ENCODE measurements around the gene CRX.
"Not testable (repeated sequence)": the region's sequence is repeated elsewhere in the genome, so short reads cannot be mapped to it uniquely, and the experiment has no call there.

The CRX gene

GRCh38 chr19:47861630-47862029 is 39.9 kb downstream of the CRX start:
- no peak overlapping the region for H3K4me3 ChIP-seq (ENCODE audit: low read length)
- DNase-seq (ENCODE audit: low read depth), result no peak
- no peak for TF ChIP-seq CTCF (IDR thresholded peaks at IDR 0.05; ENCODE audit: insufficient read depth, low read depth, low read length, missing control alignments)

- H3K4me3 ChIP-seq (ENCODE audit: low read length), result no peak overlapping the region
- peak; percentile 89 for TF ChIP-seq CTCF (IDR thresholded peaks at IDR 0.05; ENCODE audit: insufficient read depth, low read depth, low read length, missing control alignments)
- peak; percentile 66 for DNase-seq (ENCODE audit: low read depth)
These were observed 41.8 kb downstream of the CRX start for GRCh38 chr19:47863514-47863936.

GRCh38 chr19:47865166-47865565 is 43.4 kb downstream of the CRX start:
- DNase-seq (ENCODE audit: low read depth), result no peak
- H3K4me3 ChIP-seq (ENCODE audit: low read length), result no peak overlapping the region
- no peak for TF ChIP-seq CTCF (IDR thresholded peaks at IDR 0.05; ENCODE audit: insufficient read depth, low read depth, low read length, missing control alignments)

GRCh38 chr19:47878906-47879305 is 57.2 kb downstream of the CRX start:
- DNase-seq (ENCODE audit: low read depth), result no peak
- no peak overlapping the region for H3K4me3 ChIP-seq (ENCODE audit: low read length)
- no peak for TF ChIP-seq CTCF (IDR thresholded peaks at IDR 0.05; ENCODE audit: insufficient read depth, low read depth, low read length, missing control alignments)

- H3K4me3 ChIP-seq (ENCODE audit: low read length); DNase-seq (ENCODE audit: low read depth): not testable (repeated sequence)
These were observed 57.6 kb downstream of the CRX start for GRCh38 chr19:47879385-47879784.

GRCh38 chr19:47881757-47882156 is 60.0 kb downstream of the CRX start:
- TF ChIP-seq CTCF (IDR thresholded peaks at IDR 0.05; ENCODE audit: insufficient read depth, low read depth, low read length, missing control alignments), result no peak
- DNase-seq (ENCODE audit: low read depth), result no peak
- no peak overlapping the region for H3K4me3 ChIP-seq (ENCODE audit: low read length)

GRCh38 chr19:47882890-47883289 is 61.2 kb downstream of the CRX start:
- H3K4me3 ChIP-seq (ENCODE audit: low read length), result no peak overlapping the region
- DNase-seq (ENCODE audit: low read depth), result no peak
- no peak for TF ChIP-seq CTCF (IDR thresholded peaks at IDR 0.05; ENCODE audit: insufficient read depth, low read depth, low read length, missing control alignments)

- no peak for TF ChIP-seq CTCF (IDR thresholded peaks at IDR 0.05; ENCODE audit: insufficient read depth, low read depth, low read length, missing control alignments)
- H3K4me3 ChIP-seq (ENCODE audit: low read length), result no peak overlapping the region
- DNase-seq (ENCODE audit: low read depth), result no peak
These were observed 63.3 kb downstream of the CRX start for GRCh38 chr19:47885067-47885463.

All from epithelial cell of esophagus (primary cell).